Loucy (cell line): ENCODE data around the gene PTH1R.

Source experiments
- H2AFZ ChIP-seq: fragments of 200-600 bp; sonication (generic); 2 replicates; pipeline ENCODE4 v1.6.0; 2016; ENCODE audit warnings: antibody characterized with exemption, mild to moderate bottlenecking, low read length, moderate library complexity
- H3F3A ChIP-seq: fragments of 200-600 bp; 2 replicates; pipeline ENCODE4 v1.6.0; 2016; ENCODE audit warnings: antibody characterized with exemption, low read depth, mild to moderate bottlenecking
- H3K27me3 ChIP-seq: fragments of 200-600 bp; sonication (generic); 2 replicates; pipeline ENCODE4 v1.6.1; 2014; ENCODE audit warnings: low read length, mild to moderate bottlenecking; ENCODE audit not compliant: insufficient read depth, poor library complexity, severe bottlenecking
- H3K36me3 ChIP-seq: fragments of 200-600 bp; sonication (generic); 2 replicates; pipeline ENCODE4 v1.6.1; 2016; ENCODE audit warnings: low read length; ENCODE audit not compliant: insufficient read depth
- H3K4me1 ChIP-seq: fragments of 200-600 bp; sonication (generic); 2 replicates; pipeline ENCODE4 v1.5.1; 2014; ENCODE audit warnings: low read length, mild to moderate bottlenecking; ENCODE audit not compliant: insufficient read depth, poor library complexity, severe bottlenecking
- H3K4me2 ChIP-seq: fragments of 200-600 bp; sonication (generic); 2 replicates; pipeline ENCODE4 v1.6.0; 2014; ENCODE audit warnings: antibody characterized with exemption, low read length, low read depth, mild to moderate bottlenecking; ENCODE audit not compliant: poor library complexity, severe bottlenecking
- H3K4me3 ChIP-seq: fragments of 200-600 bp; sonication (generic); 2 replicates; pipeline ENCODE4 v1.5.1; 2014; ENCODE audit warnings: low read length, mild to moderate bottlenecking, mixed read lengths; ENCODE audit not compliant: poor library complexity, severe bottlenecking
- H3K79me2 ChIP-seq: fragments of 200-600 bp; sonication (generic); 2 replicates; pipeline ENCODE4 v1.6.1; 2014; ENCODE audit warnings: low read length; ENCODE audit not compliant: insufficient read depth
- H3K9ac ChIP-seq: fragments of 200-600 bp; sonication (generic); 2 replicates; pipeline ENCODE4 v1.6.0; 2014; ENCODE audit warnings: mild to moderate bottlenecking, low read depth, low read length, moderate library complexity; ENCODE audit not compliant: poor library complexity, severe bottlenecking
- H3K9me2 ChIP-seq: fragments of 200-600 bp; sonication (generic); replicated peaks from 2 replicates; pipeline ENCODE4 v1.6.1; 2016; ENCODE audit warnings: low read depth, low read length, mixed read lengths
- H3K9me3 ChIP-seq: fragments of 200-600 bp; sonication (generic); 2 replicates; pipeline ENCODE4 v1.6.1; 2014; ENCODE audit warnings: mild to moderate bottlenecking, antibody characterized with exemption, low read length, low read depth; ENCODE audit not compliant: insufficient read depth
- H4K20me1 ChIP-seq: fragments of 200-600 bp; sonication (generic); 2 replicates; pipeline ENCODE4 v1.6.0; 2014; ENCODE audit warnings: antibody characterized with exemption, low read length, mild to moderate bottlenecking; ENCODE audit not compliant: insufficient read depth, poor library complexity, severe bottlenecking
- CTCF ChIP-seq: fragments of 200-600 bp; sonication (generic); conservative IDR thresholded peaks from 2 replicates; pipeline ENCODE4 v1.5.1; 2014; ENCODE audit warnings: mild to moderate bottlenecking, antibody characterized with exemption, low read length
- EZH2phosphoT487 ChIP-seq: fragments of 200-600 bp; IDR thresholded peaks from 2 replicates; pipeline ENCODE4 v1.6.1; 2018; ENCODE audit warnings: antibody characterized with exemption, mild to moderate bottlenecking, moderate library complexity, borderline replicate concordance

The PTH1R gene

GRCh38 chr3:46908294-46908985 is 30.9 kb downstream of the PTH1R start:
- H4K20me1 ChIP-seq, result no peaks in the 10 kb centered on the region
- no peak overlapping the region for H3K9ac ChIP-seq
- no peak overlapping the region for H3K4me2 ChIP-seq
- H3K4me1 ChIP-seq, result peaks cover 4% of the 10 kb centered on the region
- no peak overlapping the region for H2AFZ ChIP-seq
- no peaks in the 10 kb centered on the region for H3K9me3 ChIP-seq
- no peaks in the 10 kb centered on the region for H3K27me3 ChIP-seq
- H3K36me3 ChIP-seq, result no peaks in the 10 kb centered on the region
- H3K9me2 ChIP-seq, result no peaks in the 10 kb centered on the region
- H3K4me3 ChIP-seq, result no peak overlapping the region
- H3F3A ChIP-seq, result no peaks in the 10 kb centered on the region
- TF ChIP-seq EZH2phosphoT487 (no peak), CTCF (no peak)
- no peaks in the 10 kb centered on the region for H3K79me2 ChIP-seq

GRCh38 chr3:46908986-46909534 is 31.5 kb downstream of the PTH1R start:
- no peak for TF ChIP-seq CTCF
- Histone ChIP-seq H2AFZ (no peak overlapping the region), H3K9me2 (no peaks in the 10 kb centered on the region), H3K36me3 (no peaks in the 10 kb centered on the region), H3K4me3 (no peak overlapping the region), H3F3A (no peaks in the 10 kb centered on the region), H3K4me1 (peaks cover 4% of the 10 kb centered on the region), H3K79me2 (no peaks in the 10 kb centered on the region), H3K9ac (no peak overlapping the region), H4K20me1 (no peaks in the 10 kb centered on the region), H3K27me3 (no peaks in the 10 kb centered on the region), H3K4me2 (no peak overlapping the region), H3K9me3 (no peaks in the 10 kb centered on the region)

- no peak overlapping the region for H3K4me2 ChIP-seq
- no peak overlapping the region for H3K9ac ChIP-seq
- no peak overlapping the region for H2AFZ ChIP-seq
These were observed 32.1 kb downstream of the PTH1R start for GRCh38 chr3:46909535-46910161.

More at GRCh38 chr3:46909535-46910161, 32.1 kb downstream of the PTH1R start:
- H3K79me2 ChIP-seq, result no peaks in the 10 kb centered on the region
- peaks cover 4% of the 10 kb centered on the region for H3K4me1 ChIP-seq
- no peaks in the 10 kb centered on the region for H3K27me3 ChIP-seq
- H4K20me1 ChIP-seq, result no peaks in the 10 kb centered on the region
- H3K9me3 ChIP-seq, result no peaks in the 10 kb centered on the region
- H3F3A ChIP-seq, result no peaks in the 10 kb centered on the region
- H3K36me3 ChIP-seq, result no peaks in the 10 kb centered on the region
- H3K4me3 ChIP-seq, result no peak overlapping the region
- H3K9me2 ChIP-seq, result no peaks in the 10 kb centered on the region
- TF ChIP-seq EZH2phosphoT487 (no peak), CTCF (peak; percentile 87)
